Neural cell (in vitro differentiated cells): ENCODE data around the gene DSCAML1. TPM values are rescaled to one million over a fixed set of nuclear protein-coding genes. Genes with fewer than 3 reads are reported as not detected.

Experiments used
- H2AFZ ChIP-seq: fragments of 200-600, 300-800 bp; sonication (generic), shearing (Covaris generic); 2 replicates; pipeline ENCODE4 v1.6.0; 2014; ENCODE audit warnings: low read depth, mild to moderate bottlenecking, antibody characterized with exemption, low read length, moderate library complexity
- H3F3A ChIP-seq: fragments of 200-600 bp; shearing (Covaris generic); 2 replicates; pipeline ENCODE4 v1.6.1; 2016; ENCODE audit warnings: mild to moderate bottlenecking, moderate library complexity, mixed read lengths, antibody characterized with exemption, low read length; ENCODE audit not compliant: insufficient read depth, poor library complexity, severe bottlenecking
- H3K27ac ChIP-seq: fragments of 200-600, 300-800 bp; sonication (generic), shearing (Covaris generic); 2 replicates; pipeline ENCODE4 v1.5.1; 2014; ENCODE audit warnings: mild to moderate bottlenecking, low read length, moderate library complexity
- H3K27me3 ChIP-seq: fragments of 300-800, 200-600 bp; sonication (generic), shearing (Covaris generic); 2 replicates; pipeline ENCODE4 v1.6.0; 2014; ENCODE audit warnings: mild to moderate bottlenecking, low read depth, low read length, moderate library complexity; ENCODE audit not compliant: insufficient read depth
- H3K36me3 ChIP-seq: fragments of 300-800, 200-600 bp; sonication (generic), shearing (Covaris generic); 2 replicates; pipeline ENCODE4 v1.5.1; 2014; ENCODE audit warnings: mild to moderate bottlenecking, antibody characterized with exemption, low read length, moderate library complexity; ENCODE audit not compliant: insufficient read depth
- H3K4me2 ChIP-seq: fragments of 300-800, 200-600 bp; sonication (generic), shearing (Covaris generic); 2 replicates; pipeline ENCODE4 v1.6.0; 2014; ENCODE audit warnings: mild to moderate bottlenecking, low read length
- H3K4me3 ChIP-seq: fragments of 300-800, 200-600 bp; sonication (generic), shearing (Covaris generic); 2 replicates; pipeline ENCODE4 v1.5.1; 2014; ENCODE audit warnings: mild to moderate bottlenecking, low read length, moderate library complexity
- H3K79me2 ChIP-seq: fragments of 200-600 bp; shearing (Covaris generic); replicated peaks from 2 replicates; pipeline ENCODE4 v1.6.0; 2014; ENCODE audit warnings: mild to moderate bottlenecking, low read length, moderate library complexity; ENCODE audit not compliant: insufficient read depth
- H3K9ac ChIP-seq: fragments of 300-800, 200-600 bp; sonication (generic), shearing (Covaris generic); 2 replicates; pipeline ENCODE4 v1.6.1; 2016; ENCODE audit warnings: mild to moderate bottlenecking, low read length, mixed read lengths
- H3K9me2 ChIP-seq: fragments of 200-600 bp; shearing (Covaris generic); 2 replicates; pipeline ENCODE4 v1.6.1; 2016; ENCODE audit warnings: mild to moderate bottlenecking, low read length, mixed read lengths; ENCODE audit not compliant: insufficient read depth
- H3K9me3 ChIP-seq: fragments of 200-600, 300-800 bp; sonication (generic), shearing (Covaris generic); 2 replicates; pipeline ENCODE4 v1.6.1; 2016; ENCODE audit warnings: mild to moderate bottlenecking, mixed run types, low read length, moderate library complexity, mixed read lengths
- H4K20me1 ChIP-seq: fragments of 200-600 bp; shearing (Covaris generic); 2 replicates; pipeline ENCODE4 v1.6.1; 2016; ENCODE audit warnings: mild to moderate bottlenecking, mixed run types; ENCODE audit not compliant: insufficient read depth
- EP300 ChIP-seq: fragments of 450-650 bp; conservative IDR thresholded peaks from 2 replicates; pipeline ENCODE4 v1.6.1; 2014; ENCODE audit warnings: antibody characterized with exemption, mild to moderate bottlenecking, moderate library complexity; ENCODE audit not compliant: poor library complexity, severe bottlenecking
- EZH2 ChIP-seq: fragments of 200-600, 300-800 bp; shearing (Covaris generic), sonication (generic); IDR thresholded peaks from 2 replicates; pipeline ENCODE4 v1.6.1; 2014; ENCODE audit warnings: antibody characterized with exemption, low read length, borderline replicate concordance, mild to moderate bottlenecking; ENCODE audit not compliant: insufficient read depth, poor library complexity, severe bottlenecking
- MXI1 ChIP-seq: fragments of 450-650 bp; conservative IDR thresholded peaks from 2 replicates; pipeline ENCODE4 v1.6.1; 2014; ENCODE audit warnings: antibody characterized with exemption, mild to moderate bottlenecking; ENCODE audit not compliant: poor library complexity, severe bottlenecking
- POLR2AphosphoS5 ChIP-seq: IDR thresholded peaks from 2 replicates; pipeline ENCODE4 v1.6.1; 2012
- RAD21 ChIP-seq: fragments of 450-650 bp; conservative IDR thresholded peaks from 2 replicates; pipeline ENCODE4 v1.6.1; 2014; ENCODE audit warnings: antibody characterized with exemption, mild to moderate bottlenecking, moderate library complexity
- TAF1 ChIP-seq: IDR thresholded peaks from 2 replicates; pipeline ENCODE4 v1.6.1; 2012; ENCODE audit warnings: low read depth
- polyA plus RNA-seq: library from polyadenylated mRNA; depleted of rRNA; stranded (reverse); fragments of >200 nt; gene quantifications from 2 replicates; pipeline ENCODE4 v1.2.3, GENCODE V29; 2014
- TF ChIP-seq, protein P1 (sequence below): IDR thresholded peaks from 2 replicates; pipeline ENCODE4 v1.6.1; 2012; ENCODE audit warnings: borderline replicate concordance
- TF ChIP-seq, protein P2 (sequence below): fragments of 450-650 bp; IDR thresholded peaks from 2 replicates; pipeline ENCODE4 v1.5.1; 2014; ENCODE audit warnings: antibody characterized with exemption, mild to moderate bottlenecking, moderate library complexity; ENCODE audit not compliant: poor library complexity, severe bottlenecking

The DSCAML1 gene
- polyA plus RNA-seq, 1 donor from 2014 or later: 1.3 TPM

DNA sequence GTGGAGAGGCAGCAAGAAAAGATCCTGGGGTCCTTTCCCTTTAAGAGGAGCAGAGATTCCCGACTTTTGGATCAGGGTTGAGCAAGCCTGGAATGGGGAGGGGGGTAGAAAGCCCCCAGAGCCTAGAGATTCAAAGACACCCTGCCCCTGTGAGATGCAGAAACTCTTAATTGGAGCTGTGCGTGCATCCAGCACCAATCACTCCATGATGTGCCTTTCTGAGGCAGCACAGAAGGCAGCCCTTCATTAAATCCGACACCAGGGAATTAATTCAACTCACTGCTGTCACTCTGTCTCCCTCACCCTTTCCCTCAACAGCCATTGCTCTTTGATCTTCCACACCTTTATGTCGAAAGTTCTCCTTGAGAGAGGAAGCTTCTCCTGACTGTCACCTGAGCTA lies 43.0 kb downstream of the DSCAML1 start:
- Histone ChIP-seq H3K4me3 (peak overlapping the region; percentile 24), H2AFZ (no peak overlapping the region), H3K9me2 (no peaks in the 10 kb centered on the region), H3K9me3 (no peaks in the 10 kb centered on the region), H3K27me3 (no peaks in the 10 kb centered on the region), H3K79me2 (no peaks in the 10 kb centered on the region), H4K20me1 (no peaks in the 10 kb centered on the region), H3K9ac (no peak overlapping the region), H3F3A (no peaks in the 10 kb centered on the region), H3K27ac (peak overlapping the region; percentile 61), H3K4me2 (no peak overlapping the region), H3K36me3 (no peaks in the 10 kb centered on the region)
- peak; percentile 28 for TF ChIP-seq POLR2AphosphoS5
- no peak for TF ChIP-seq EZH2
- no peak for TF ChIP-seq MXI1
- TF ChIP-seq, protein P1, sequence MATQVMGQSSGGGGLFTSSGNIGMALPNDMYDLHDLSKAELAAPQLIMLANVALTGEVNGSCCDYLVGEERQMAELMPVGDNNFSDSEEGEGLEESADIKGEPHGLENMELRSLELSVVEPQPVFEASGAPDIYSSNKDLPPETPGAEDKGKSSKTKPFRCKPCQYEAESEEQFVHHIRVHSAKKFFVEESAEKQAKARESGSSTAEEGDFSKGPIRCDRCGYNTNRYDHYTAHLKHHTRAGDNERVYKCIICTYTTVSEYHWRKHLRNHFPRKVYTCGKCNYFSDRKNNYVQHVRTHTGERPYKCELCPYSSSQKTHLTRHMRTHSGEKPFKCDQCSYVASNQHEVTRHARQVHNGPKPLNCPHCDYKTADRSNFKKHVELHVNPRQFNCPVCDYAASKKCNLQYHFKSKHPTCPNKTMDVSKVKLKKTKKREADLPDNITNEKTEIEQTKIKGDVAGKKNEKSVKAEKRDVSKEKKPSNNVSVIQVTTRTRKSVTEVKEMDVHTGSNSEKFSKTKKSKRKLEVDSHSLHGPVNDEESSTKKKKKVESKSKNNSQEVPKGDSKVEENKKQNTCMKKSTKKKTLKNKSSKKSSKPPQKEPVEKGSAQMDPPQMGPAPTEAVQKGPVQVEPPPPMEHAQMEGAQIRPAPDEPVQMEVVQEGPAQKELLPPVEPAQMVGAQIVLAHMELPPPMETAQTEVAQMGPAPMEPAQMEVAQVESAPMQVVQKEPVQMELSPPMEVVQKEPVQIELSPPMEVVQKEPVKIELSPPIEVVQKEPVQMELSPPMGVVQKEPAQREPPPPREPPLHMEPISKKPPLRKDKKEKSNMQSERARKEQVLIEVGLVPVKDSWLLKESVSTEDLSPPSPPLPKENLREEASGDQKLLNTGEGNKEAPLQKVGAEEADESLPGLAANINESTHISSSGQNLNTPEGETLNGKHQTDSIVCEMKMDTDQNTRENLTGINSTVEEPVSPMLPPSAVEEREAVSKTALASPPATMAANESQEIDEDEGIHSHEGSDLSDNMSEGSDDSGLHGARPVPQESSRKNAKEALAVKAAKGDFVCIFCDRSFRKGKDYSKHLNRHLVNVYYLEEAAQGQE: no peak
- TF ChIP-seq EP300: peak; percentile 43
- TF ChIP-seq, protein P2, sequence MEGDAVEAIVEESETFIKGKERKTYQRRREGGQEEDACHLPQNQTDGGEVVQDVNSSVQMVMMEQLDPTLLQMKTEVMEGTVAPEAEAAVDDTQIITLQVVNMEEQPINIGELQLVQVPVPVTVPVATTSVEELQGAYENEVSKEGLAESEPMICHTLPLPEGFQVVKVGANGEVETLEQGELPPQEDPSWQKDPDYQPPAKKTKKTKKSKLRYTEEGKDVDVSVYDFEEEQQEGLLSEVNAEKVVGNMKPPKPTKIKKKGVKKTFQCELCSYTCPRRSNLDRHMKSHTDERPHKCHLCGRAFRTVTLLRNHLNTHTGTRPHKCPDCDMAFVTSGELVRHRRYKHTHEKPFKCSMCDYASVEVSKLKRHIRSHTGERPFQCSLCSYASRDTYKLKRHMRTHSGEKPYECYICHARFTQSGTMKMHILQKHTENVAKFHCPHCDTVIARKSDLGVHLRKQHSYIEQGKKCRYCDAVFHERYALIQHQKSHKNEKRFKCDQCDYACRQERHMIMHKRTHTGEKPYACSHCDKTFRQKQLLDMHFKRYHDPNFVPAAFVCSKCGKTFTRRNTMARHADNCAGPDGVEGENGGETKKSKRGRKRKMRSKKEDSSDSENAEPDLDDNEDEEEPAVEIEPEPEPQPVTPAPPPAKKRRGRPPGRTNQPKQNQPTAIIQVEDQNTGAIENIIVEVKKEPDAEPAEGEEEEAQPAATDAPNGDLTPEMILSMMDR: no peak
- no peak for TF ChIP-seq RAD21

- Histone ChIP-seq H3K9me3 (no peaks in the 10 kb centered on the region), H3F3A (no peaks in the 10 kb centered on the region), H3K36me3 (no peaks in the 10 kb centered on the region), H4K20me1 (no peaks in the 10 kb centered on the region), H3K4me2 (no peak overlapping the region), H3K27ac (peak overlapping the region; percentile 80), H3K9me2 (no peaks in the 10 kb centered on the region), H3K4me3 (no peak overlapping the region), H3K9ac (no peak overlapping the region), H3K27me3 (no peaks in the 10 kb centered on the region), H2AFZ (no peak overlapping the region), H3K79me2 (no peaks in the 10 kb centered on the region)
- TF ChIP-seq POLR2AphosphoS5: no peak
- no peak for TF ChIP-seq TAF1
- TF ChIP-seq, protein P2: no peak
Measured at GRCh38 chr11:117752721-117753237, 44.2 kb downstream of the DSCAML1 start.
